B cell (primary cell): ENCODE data around the gene MAMLD1. TPM values are rescaled to one million over a fixed set of nuclear protein-coding genes. Genes with fewer than 3 reads are reported as not detected.

Source experiments
- ATAC-seq: fragments of 200-7000 bp; cut with Tn5 transposase; one replicate; pipeline ENCODE4 v1.10.0; 2021; ENCODE audit warnings: low read depth, mild to moderate bottlenecking, moderate number of reproducible peaks, moderate library complexity
- CTCF ChIA-PET: fragments of 350-600 bp; sonication (Branson Sonifier 250); formaldehyde crosslinking; loops from one replicate; lab custom pipeline; 2021; ENCODE audit warnings: antibody characterized with exemption, inconsistent platforms; lab: Charles Lee
- POLR2A ChIA-PET: fragments of 350-600 bp; sonication (Branson Sonifier 250); formaldehyde crosslinking; loops from one replicate; lab custom pipeline; 2021; ENCODE audit warnings: antibody characterized with exemption; lab: Charles Lee
- DNase-seq: peaks from one replicate; pipeline ENCODE4 v3.0.0; 2013
- H2AFZ ChIP-seq: 2 replicates; pipeline ENCODE4 v1.6.1; 2012; ENCODE audit warnings: mild to moderate bottlenecking, low read depth, low read length; ENCODE audit not compliant: insufficient read depth, poor library complexity, severe bottlenecking
- H3K27ac ChIP-seq, 2 donors: 1 replicate in 1 of 2; 2 replicates in 1 of 2; pipeline ENCODE4 v1.5.1; 2012 to 2013; ENCODE audit warnings: low read length in 2 of 2, mild to moderate bottlenecking in 2 of 2, moderate library complexity in 1 of 2
- H3K27me3 ChIP-seq, 4 experiments: fragments of 200-600 bp in 1 of 4; sonication (generic) in 1 of 4; replicated peaks in 1 of 4; 1 replicate in 2 of 4; 2 replicates in 2 of 4; pipeline versions ENCODE4 v1.6.1 to v1.7.0; 2013 to 2016; ENCODE audit warnings: low read length in 3 of 4, mild to moderate bottlenecking in 2 of 4, mixed read lengths in 1 of 4, moderate library complexity in 1 of 4; ENCODE audit not compliant: insufficient read depth in 4 of 4, control insufficient read depth in 3 of 4; ENCODE audit errors: control extremely low read depth in 1 of 4
- H3K36me3 ChIP-seq, 2 experiments: replicated peaks in 1 of 2; 1 replicate in 1 of 2; 2 replicates in 1 of 2; pipeline versions ENCODE4 v1.6.1 to v1.7.1; 2013; ENCODE audit warnings: low read length in 1 of 2; ENCODE audit not compliant: insufficient read depth in 2 of 2, control insufficient read depth in 1 of 2; ENCODE audit errors: control extremely low read depth in 1 of 2, extremely low read depth in 1 of 2
- H3K4me1 ChIP-seq, 2 donors: fragments of 200-600 bp in 1 of 2; sonication (generic) in 1 of 2; 1 replicate in 1 of 2; 2 replicates in 1 of 2; pipeline versions ENCODE4 v1.5.1 to v1.6.1; 2013 to 2017; ENCODE audit warnings: low read length in 2 of 2; ENCODE audit not compliant: control insufficient read depth in 2 of 2, insufficient read depth in 2 of 2
- H3K4me2 ChIP-seq: replicated peaks from 2 replicates; pipeline ENCODE3; 2012; ENCODE audit warnings: mild to moderate bottlenecking, low read depth, low read length; ENCODE audit not compliant: poor library complexity, severe bottlenecking
- H3K4me3 ChIP-seq, 5 experiments: fragments of 200-600 bp in 1 of 5; sonication (generic) in 1 of 5; 1 replicate in 3 of 5; 2 replicates in 2 of 5; pipeline versions ENCODE4 v1.5.1 to v1.7.0; 2011 to 2016; ENCODE audit warnings: low read length in 4 of 5, mild to moderate bottlenecking in 4 of 5, low read depth in 2 of 5, control low read depth in 1 of 5, moderate library complexity in 1 of 5; ENCODE audit not compliant: insufficient read depth in 1 of 5; ENCODE audit errors: control extremely low read depth in 1 of 5, extremely low read depth in 1 of 5
- H3K79me2 ChIP-seq: fragments of 200-600 bp; sonication (generic); one replicate; pipeline ENCODE4 v1.6.0; 2016; ENCODE audit warnings: low read length; ENCODE audit not compliant: control insufficient read depth, insufficient read depth
- H3K9ac ChIP-seq: fragments of 200-600 bp; sonication (generic); 2 replicates; pipeline ENCODE4 v1.6.1; 2017; ENCODE audit warnings: mild to moderate bottlenecking, low read length, moderate library complexity
- H3K9me3 ChIP-seq, 3 donors: one replicate each; pipeline versions ENCODE4 v1.6.1 to v1.7.1; 2013; ENCODE audit warnings: low read length in 2 of 3; ENCODE audit not compliant: control insufficient read depth in 2 of 3, insufficient read depth in 1 of 3; ENCODE audit errors: control extremely low read depth in 1 of 3
- H4K20me1 ChIP-seq: 2 replicates; pipeline ENCODE4 v1.6.0; 2012; ENCODE audit warnings: mild to moderate bottlenecking, low read length; ENCODE audit not compliant: insufficient read depth, control insufficient read depth, poor library complexity, severe bottlenecking
- H3K27ac Mint-ChIP-seq: one replicate; pipeline ENCODE4 v1.8.0; 2021; ENCODE audit warnings: mixed read lengths
- H3K27me3 Mint-ChIP-seq: one replicate; pipeline ENCODE4 v1.8.0; 2021; ENCODE audit warnings: mixed read lengths
- H3K4me1 Mint-ChIP-seq: one replicate; pipeline ENCODE4 v1.8.0; 2021; ENCODE audit warnings: mixed read lengths
- H3K4me3 Mint-ChIP-seq: one replicate; pipeline ENCODE4 v1.8.0; 2021; ENCODE audit warnings: mixed read lengths
- H3K9me3 Mint-ChIP-seq: one replicate; pipeline ENCODE4 v1.8.0; 2022; ENCODE audit warnings: mixed read lengths; ENCODE audit not compliant: insufficient read depth
- EZH2 ChIP-seq: IDR thresholded peaks from 2 replicates; pipeline ENCODE4 v1.6.1; 2012; ENCODE audit warnings: borderline replicate concordance, low read depth, mild to moderate bottlenecking, moderate library complexity, low read length; ENCODE audit not compliant: insufficient read depth, poor library complexity, severe bottlenecking
- WGBS: methylation state at CpG from one replicate; pipeline ENCODE4 v1.1.5; 2013; ENCODE audit warnings: missing lambda C conversion rate; ENCODE audit not compliant: insufficient coverage; 5-methylcytosine and 5-hydroxymethylcytosine counted together
- intact Hi-C: fragments of 100-400 bp; cut with micrococcal nuclease; formaldehyde crosslinking; loops from one replicate; pipeline ENCODE4 v1.10.0; 2022
- polyA plus RNA-seq: library from polyadenylated mRNA; depleted of rRNA; stranded (reverse); fragments of >200 nt; gene quantifications from 2 replicates; pipeline ENCODE4 v1.2.3, GENCODE V29; 2012
- total RNA-seq, 2 donors: library from RNA; stranded (reverse); fragments of 120-200 nt in 1 of 2; gene quantifications; 1 replicate in 1 of 2; 2 replicates in 1 of 2; pipeline versions ENCODE4 v1.2.3 to v1.2.4, GENCODE V29; 2013 to 2022
- TF ChIP-seq, protein P1 (sequence below): fragments of 200-600 bp; IDR thresholded peaks from one replicate; pipeline ENCODE4 v1.8.0; 2022; ENCODE audit warnings: antibody characterized with exemption, mild to moderate bottlenecking

The MAMLD1 gene
- total and polyA plus RNA-seq, 2 donors (not counting 1 experiment from before 2014, with no cell fraction given) = 1.4 to 1.9 TPM

GRCh38 chrX:150365051-150365989 lies 2.2 kb downstream of the MAMLD1 start:
- Histone ChIP-seq H3K4me1 (peaks cover 17 to 43% of the 10 kb centered on the region in 2 donors), H3K36me3 (no peaks in the 10 kb centered on the region), H3K27me3 (peaks cover 0 to 9% (median 5%) of the 10 kb centered on the region in 4 experiments), H3K4me3 (peak overlapping the region; percentile 39 to 62 (median 59)), H3K79me2 (no peaks in the 10 kb centered on the region), H2AFZ (peak overlapping the region; percentile 74), H3K27ac (no peak overlapping the region), H3K4me2 (peak overlapping the region; percentile 94), H3K9ac (peak overlapping the region; percentile 64), H3K9me3 (no peaks in the 10 kb centered on the region), H4K20me1 (no peaks in the 10 kb centered on the region)
- peak; percentile 58 for DNase-seq
- Mint-ChIP-seq H3K4me1 (peaks cover 31% of the 10 kb centered on the region), H3K9me3 (no peaks in the 10 kb centered on the region), H3K27me3 (peaks cover 10% of the 10 kb centered on the region), H3K4me3 (peak overlapping the region; percentile 86), H3K27ac (peak overlapping the region; percentile 20)
- under 1% methylated on average over 59 of the region's 75 CpGs for WGBS
- POLR2A ChIA-PET = interaction anchor here (0.8 kb wide), 1 partner anchor 204 kb away, joined by 3 read pairs; no protein-coding TSS in a partner anchor
- no peak for TF ChIP-seq EZH2
- TF ChIP-seq, protein P1, sequence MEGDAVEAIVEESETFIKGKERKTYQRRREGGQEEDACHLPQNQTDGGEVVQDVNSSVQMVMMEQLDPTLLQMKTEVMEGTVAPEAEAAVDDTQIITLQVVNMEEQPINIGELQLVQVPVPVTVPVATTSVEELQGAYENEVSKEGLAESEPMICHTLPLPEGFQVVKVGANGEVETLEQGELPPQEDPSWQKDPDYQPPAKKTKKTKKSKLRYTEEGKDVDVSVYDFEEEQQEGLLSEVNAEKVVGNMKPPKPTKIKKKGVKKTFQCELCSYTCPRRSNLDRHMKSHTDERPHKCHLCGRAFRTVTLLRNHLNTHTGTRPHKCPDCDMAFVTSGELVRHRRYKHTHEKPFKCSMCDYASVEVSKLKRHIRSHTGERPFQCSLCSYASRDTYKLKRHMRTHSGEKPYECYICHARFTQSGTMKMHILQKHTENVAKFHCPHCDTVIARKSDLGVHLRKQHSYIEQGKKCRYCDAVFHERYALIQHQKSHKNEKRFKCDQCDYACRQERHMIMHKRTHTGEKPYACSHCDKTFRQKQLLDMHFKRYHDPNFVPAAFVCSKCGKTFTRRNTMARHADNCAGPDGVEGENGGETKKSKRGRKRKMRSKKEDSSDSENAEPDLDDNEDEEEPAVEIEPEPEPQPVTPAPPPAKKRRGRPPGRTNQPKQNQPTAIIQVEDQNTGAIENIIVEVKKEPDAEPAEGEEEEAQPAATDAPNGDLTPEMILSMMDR = peak; percentile 41
- intact Hi-C loops = loop anchor here (10.0 kb wide), 1 partner anchor 1029 kb away; the partner anchor contains the start of gene VMA21
- peak; percentile 12 for ATAC-seq
- CTCF ChIA-PET = interaction anchor here (0.6 to 1.4 kb wide), 4 partner anchors 14 to 132 kb away, joined by 3 to 4 read pairs (median 3); no protein-coding TSS in a partner anchor
